Measurements from ENCODE around the gene CHST11. TPM values are rescaled to one million over a fixed set of nuclear protein-coding genes. Genes with fewer than 3 reads are reported as not detected.

The CHST11 gene
- total and polyA plus RNA-seq, 2 of the 4 experiments (the other 2 are of a cell fraction): 1.4 to 2.7 TPM

GRCh38 chr12:104756901-104757300 lies 300.2 kb downstream of the CHST11 start:
- no peak overlapping the region for H3K18ac ChIP-seq (ENCODE audit: low read depth, low read length)
- H4K91ac ChIP-seq (ENCODE audit: insufficient read depth, low read depth, low read length): no peak overlapping the region
- POLR2A ChIA-PET (ENCODE audit: unreplicated experiment): interaction anchor here (0.7 kb wide), 1 partner anchor 17 kb away, joined by 4 read pairs; no protein-coding TSS in a partner anchor
- H3K4me2 ChIP-seq (ENCODE audit: low read depth, low read length): no peak overlapping the region
- no peak overlapping the region for H2BK120ac ChIP-seq (ENCODE audit: low read depth, low read length)
- no peak overlapping the region for H2BK15ac ChIP-seq (ENCODE audit: low read depth, low read length)
- H3K4me3 ChIP-seq (ENCODE audit: insufficient read depth, low read depth, low read length): no peak overlapping the region
- dilution Hi-C loops (cut with HindIII; ENCODE audit: low sequenced_read_pairs, unreplicated experiment) (no loop called here), intact Hi-C loops (cut with micrococcal nuclease) (no loop called here), in situ Hi-C loops (cut with MboI; ENCODE audit: low sequenced_read_pairs) (no loop called here)
- no TSS peak for BruUV-seq (replicated peaks)
- TF ChIP-seq CTCF (conservative IDR thresholded peaks at IDR 0.05; ENCODE audit: low read depth, low read length) (no peak), NFE2L2 (IDR thresholded peaks at IDR 0.05; ENCODE audit: low read depth, low read length) (no peak), BHLHE40 (IDR thresholded peaks at IDR 0.05; ENCODE audit: low read depth, low read length) (no peak), MXI1 (IDR thresholded peaks at IDR 0.05; ENCODE audit: borderline replicate concordance, low read depth, low read length) (no peak), SMC3 (IDR thresholded peaks at IDR 0.05; ENCODE audit: low read depth, low read length) (no peak), CHD1 (IDR thresholded peaks at IDR 0.05; ENCODE audit: low read depth, low read length) (no peak), RCOR1 (IDR thresholded peaks at IDR 0.05; ENCODE audit: insufficient replicate concordance, low read length) (no peak), RFX5 (IDR thresholded peaks at IDR 0.05; ENCODE audit: low read depth, low read length) (no peak), USF2 (IDR thresholded peaks at IDR 0.05; ENCODE audit: low read depth, low read length) (no peak), ELK1 (IDR thresholded peaks at IDR 0.05; ENCODE audit: borderline replicate concordance, low read depth, low read length) (no peak), MAFK (IDR thresholded peaks at IDR 0.05; ENCODE audit: low read depth, low read length) (no peak), MAZ (IDR thresholded peaks at IDR 0.05; ENCODE audit: borderline replicate concordance, low read depth, low read length) (no peak), RAD21 (IDR thresholded peaks at IDR 0.05; ENCODE audit: low read length) (no peak)
- H2AK5ac ChIP-seq (ENCODE audit: low read depth, low read length): no peak overlapping the region
- H3K56ac ChIP-seq (ENCODE audit: extremely low read depth, insufficient read depth, low read length): no peak overlapping the region
- H3K9me1 ChIP-seq (ENCODE audit: insufficient read depth, low read length): peaks cover 4% of the 10 kb centered on the region; the same call in 1 of the 2 replicates
- no peak overlapping the region for H2BK5ac ChIP-seq (ENCODE audit: low read depth, low read length, poor library complexity, severe bottlenecking)
- 94% methylated on average over 11 of the region's 20 CpGs; no CpG with 5 or more reads in 1 of the 2 experiments for WGBS, 2 experiments (ENCODE audit: extremely low coverage in 2 of 2, insufficient read length in 1 of 2)
- H3K9ac ChIP-seq (ENCODE audit: low read depth, low read length): no peak overlapping the region
- no peak overlapping the region for H2AFZ ChIP-seq (replicated peaks; ENCODE audit: low read length, poor library complexity)
- H3K4ac ChIP-seq (ENCODE audit: low read depth, low read length): no peak overlapping the region
- no peaks in the 10 kb centered on the region for H3K9me3 ChIP-seq (ENCODE audit: control insufficient read depth, insufficient read depth, low read length)
- no peak overlapping the region for H4K5ac ChIP-seq (ENCODE audit: low read depth, low read length)
- no peaks in the 10 kb centered on the region for H4K20me1 ChIP-seq (ENCODE audit: insufficient read depth, low read length)
- H4K8ac ChIP-seq (ENCODE audit: low read depth in 2 of 2, low read length in 2 of 2): no peak overlapping the region
- no peak overlapping the region for H2BK20ac ChIP-seq (ENCODE audit: low read depth, low read length)
- no peak overlapping the region for H2AK9ac ChIP-seq (replicated peaks; ENCODE audit: low read depth, low read length, poor library complexity)
- no peaks in the 10 kb centered on the region for H3K79me1 ChIP-seq (ENCODE audit: low read depth in 1 of 2, low read length in 2 of 2)
- H3K27me3 ChIP-seq (ENCODE audit: control insufficient read depth, insufficient read depth, low read length): peaks cover 6% of the 10 kb centered on the region
- H3K14ac ChIP-seq (replicated peaks; ENCODE audit: low read depth, low read length): no peak overlapping the region
- no peak overlapping the region for H3K27ac ChIP-seq (ENCODE audit: insufficient read depth, low read length)
- no peak overlapping the region for H3K23ac ChIP-seq (ENCODE audit: low read depth, low read length)
- no peak for ATAC-seq (ENCODE audit: low read depth)
- no peaks in the 10 kb centered on the region for H3K36me3 ChIP-seq (ENCODE audit: control insufficient read depth, insufficient read depth, low read length)
- CTCF ChIA-PET: interaction anchor here (0.6 kb wide), 1 partner anchor 8 kb away, joined by 3 read pairs; no protein-coding TSS in a partner anchor
- DNase-seq: no peak
- no peaks in the 10 kb centered on the region for H3K4me1 ChIP-seq (ENCODE audit: control insufficient read depth, insufficient read depth, low read length)
